GM12874 (cell line): ENCODE measurements around the gene UBE2B.

Source experiments
- CTCF ChIP-seq: IDR thresholded peaks from 2 replicates; pipeline ENCODE4 v1.5.1; 2011; ENCODE audit warnings: low read depth, mild to moderate bottlenecking, control low read depth, low read length, moderate library complexity; ENCODE audit not compliant: insufficient read depth

UBE2B gene

GRCh38 chr5:134410822-134411221 lies 39.5 kb downstream of the UBE2B start:
- TF ChIP-seq CTCF = no peak

GRCh38 chr5:134411228-134411545 lies 39.8 kb downstream of the UBE2B start:
- no peak for TF ChIP-seq CTCF

- TF ChIP-seq CTCF = peak; percentile 86
Observed at GRCh38 chr5:134411546-134412266, 40.3 kb downstream of the UBE2B start, which contains the start of gene CDKN2AIPNL. CDKN2AIPNL (minus strand) TSS chr5:134411881; CDS start chr5:134411854, 27 bp downstream.

GRCh38 chr5:134413046-134413445 lies 41.7 kb downstream of the UBE2B start:
- no peak for TF ChIP-seq CTCF

GRCh38 chr5:134417707-134418106 lies 46.3 kb downstream of the UBE2B start:
- no peak for TF ChIP-seq CTCF

GRCh38 chr5:134418958-134419357 lies 47.6 kb downstream of the UBE2B start:
- TF ChIP-seq CTCF = no peak

GRCh38 chr5:134420343-134420742 lies 49.0 kb downstream of the UBE2B start:
- no peak for TF ChIP-seq CTCF
